Heart left ventricle (tissue), 16 donors: Measurements from ENCODE around the gene BRS3. TPM values are rescaled to one million over a fixed set of nuclear protein-coding genes. Genes with fewer than 3 reads are reported as not detected.

Experiments
- ATAC-seq, 4 donors: fragments of 200-7000 bp; cut with Tn5 transposase; one replicate each; pipeline ENCODE4 v1.9.1; 2020 to 2022; ENCODE audit warnings: moderate library complexity in 4 of 4, mild to moderate bottlenecking in 3 of 4, moderate number of reproducible peaks in 1 of 4
- DNase-seq, 5 donors: peaks; one replicate each; pipeline ENCODE4 v3.0.0-alpha.2; 2020
- H3K27ac ChIP-seq, 12 donors: fragments of 200-600 bp; sonication (generic) in 4 of 12; one replicate each; pipeline versions ENCODE4 v1.5.0 to v1.8.0; 2016 to 2022; ENCODE audit warnings: mild to moderate bottlenecking in 2 of 12
- H3K27me3 ChIP-seq, 9 donors: fragments of 200-600 bp; sonication (generic) in 2 of 9; one replicate each; pipeline versions ENCODE4 v1.5.1 to v1.8.0; 2016 to 2022; ENCODE audit warnings: mild to moderate bottlenecking in 3 of 9
- H3K36me3 ChIP-seq, 9 donors: fragments of 200-600 bp; sonication (generic) in 2 of 9; one replicate each; pipeline versions ENCODE4 v1.5.0 to v1.8.0; 2018 to 2022; ENCODE audit warnings: mild to moderate bottlenecking in 2 of 9
- H3K4me1 ChIP-seq, 12 donors: fragments of 200-600 bp; sonication (generic) in 4 of 12; one replicate each; pipeline versions ENCODE4 v1.5.0 to v1.8.0; 2016 to 2022; ENCODE audit warnings: mild to moderate bottlenecking in 3 of 12
- H3K4me3 ChIP-seq, 12 donors: fragments of 200-600 bp; sonication (generic) in 4 of 12; one replicate each; pipeline versions ENCODE4 v1.5.0 to v1.8.0; 2017 to 2022; ENCODE audit warnings: mild to moderate bottlenecking in 9 of 12, moderate library complexity in 4 of 12
- H3K9me3 ChIP-seq, 12 donors: fragments of 200-600 bp; sonication (generic) in 4 of 12; one replicate each; pipeline versions ENCODE4 v1.5.0 to v1.8.0; 2016 to 2022; ENCODE audit warnings: mild to moderate bottlenecking in 1 of 12
- CTCF ChIP-seq, 12 donors: fragments of 200-600 bp; sonication (generic) in 4 of 12; IDR thresholded peaks; one replicate each; pipeline versions ENCODE4 v1.5.0 to v1.8.0; 2018 to 2022; ENCODE audit warnings: antibody characterized with exemption in 12 of 12, mild to moderate bottlenecking in 5 of 12
- POLR2A ChIP-seq, 2 donors: fragments of 450-650 bp; IDR thresholded peaks; one replicate each; pipeline ENCODE4 v1.6.1; 2017; ENCODE audit warnings: antibody characterized with exemption in 2 of 2, mild to moderate bottlenecking in 2 of 2, moderate library complexity in 2 of 2
- WGBS, 4 donors: extraction: QIAGEN DNeasy Blood & Tissue Kit in 2 of 4; methylation state at CpG; one replicate each; pipeline versions ENCODE4 v1.1.5 to v1.1.7; 2013 to 2018; 5-methylcytosine and 5-hydroxymethylcytosine counted together
- intact Hi-C, 10 donors: fragments of 100-400 bp; cut with DNase I; formaldehyde crosslinking; loops; one replicate each; pipeline versions ENCODE4 v1.11.1 to v1.14.2; 2022
- polyA plus RNA-seq, 2 donors: library from polyadenylated mRNA; stranded (reverse); fragments of 200-250 nt; gene quantifications; one replicate each; pipeline ENCODE4 v1.2.3, GENCODE V29; 2013
- total RNA-seq, 9 donors: library from RNA; depleted of rRNA in 2 of 9; stranded (reverse); fragments of >200 nt in 2 of 9; fragmentation: NEBNext Ultra II Directional in 3 of 9; extraction: Animal tissue kit (Norgen Biotek cat#: 25700) in 3 of 9; gene quantifications; one replicate each; pipeline versions ENCODE4 v1.1.0 to v1.2.4, GENCODE V29; 2016 to 2023
- donor health status: ischemic (EF 13 %, LVEDD 7.1; RV severe dilation, severe dysfunction).
- donor health status: healthy with polysubstance abuse.
- donor health status: DM: no; HTN: yes; CAD: no.
- donor health status: DM: no; HTN: no; CAD: no.
- donor health status: ischemic (EF 25% LVEDD 6.9; RV normal size, moderate dysfunction).
- donor health status: ischemic (EF 25% LVEDD 5.7; RV mildly dilated, moderate dysfunction).
- donor health status: healthy.
- donor health status: DM: yes; HTN: yes; CAD: no.
- donor health status: ischemic (EF 35%, LVEDD 5.7; RV mildly dilated, moderate dysfunction).
- donor health status: nonischemic (EF 11% LVEDD 7.7; RV severe dilation, severe dysfunction).
- donor health status: DM: yes; HTN: yes; CAD: no.
- donor health status: PGD.
- donor health status: ischemic (EF 29% LVEDD 5.4; RV normal size, mild dysfunction).
- donor health status: nonischemic (EF 23%, LVEDD 6.1; RV moderate dilation, normal function).

The BRS3 gene
- total and polyA plus RNA-seq, 11 donors, result not detected

DNA sequence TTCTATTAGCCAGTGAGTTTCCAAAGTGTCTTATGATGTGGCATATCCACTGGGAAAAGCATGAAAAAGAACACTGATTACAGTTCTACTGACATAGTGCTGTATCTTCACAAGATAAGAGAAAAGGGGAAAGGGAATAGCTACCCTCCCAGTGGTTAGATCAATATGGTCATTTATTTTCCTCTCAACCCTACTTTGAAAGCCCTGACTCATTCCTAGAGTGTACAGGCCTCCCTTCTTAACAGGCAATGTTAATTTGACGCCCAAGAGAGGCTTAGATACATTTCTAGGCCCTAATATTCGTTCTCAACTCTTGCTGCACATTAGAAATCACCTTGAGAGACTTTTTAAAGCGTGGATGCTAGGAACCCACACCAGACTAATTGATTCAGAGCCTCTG is 20.4 kb upstream of the BRS3 start:
- 51 to 76% (median 63%) methylated on average over 3 of the region's 3 CpGs for WGBS, 4 donors
- no peak for DNase-seq
- no peaks in the 10 kb centered on the region for H3K4me1 ChIP-seq
- H3K27ac ChIP-seq, result no peak overlapping the region
- peaks cover 0 to 12% (median 0%) of the 10 kb centered on the region in 9 donors for H3K27me3 ChIP-seq
- H3K9me3 ChIP-seq, result no peaks in the 10 kb centered on the region
- no peak for ATAC-seq
- no peaks in the 10 kb centered on the region for H3K36me3 ChIP-seq
- H3K4me3 ChIP-seq, result no peak overlapping the region
- TF ChIP-seq POLR2A (IDR thresholded peaks at IDR 0.05) (no peak), CTCF (IDR thresholded peaks at IDR 0.05) (no peak)
- intact Hi-C loops, result no loop called here

GRCh38 chrX:136468391-136469103 is 19.2 kb upstream of the BRS3 start:
- Histone ChIP-seq H3K36me3 (no peaks in the 10 kb centered on the region), H3K27ac (no peak overlapping the region), H3K9me3 (no peaks in the 10 kb centered on the region), H3K27me3 (peaks cover 0 to 14% (median 0%) of the 10 kb centered on the region in 9 donors), H3K4me3 (no peak overlapping the region), H3K4me1 (no peaks in the 10 kb centered on the region)
- intact Hi-C loops, result no loop called here
- WGBS, 4 donors, result 73 to 99% (median 85%) methylated on average over 2 of the region's 2 CpGs
- DNase-seq (no peak), ATAC-seq (no peak)
- TF ChIP-seq POLR2A (IDR thresholded peaks at IDR 0.05) (no peak), CTCF (IDR thresholded peaks at IDR 0.05) (no peak)

DNA sequence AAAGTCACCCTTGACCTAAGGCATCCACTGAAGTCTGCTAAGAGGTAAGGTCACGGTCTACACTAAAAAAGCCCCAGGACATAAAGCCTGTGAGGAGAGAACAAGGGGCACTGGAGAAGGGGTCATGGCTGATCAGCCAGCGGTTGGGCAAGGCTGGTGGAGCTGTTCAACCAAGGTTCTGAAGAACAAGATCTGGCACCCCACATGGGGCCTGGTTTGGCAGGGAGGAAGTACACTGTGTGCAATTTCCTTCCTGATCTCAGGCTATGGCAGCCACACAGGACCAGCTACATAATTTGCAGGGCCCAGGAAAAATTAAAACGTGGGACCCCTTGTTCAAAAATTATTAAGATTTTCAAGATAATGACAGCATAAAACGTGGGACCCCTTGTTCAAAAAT is 14.1 kb upstream of the BRS3 start:
- TF ChIP-seq CTCF (IDR thresholded peaks at IDR 0.05) (no peak), POLR2A (IDR thresholded peaks at IDR 0.05) (no peak)
- Histone ChIP-seq H3K9me3 (no peaks in the 10 kb centered on the region), H3K36me3 (no peaks in the 10 kb centered on the region), H3K4me1 (no peaks in the 10 kb centered on the region), H3K27me3 (peaks cover 0 to 10% (median 0%) of the 10 kb centered on the region in 9 donors), H3K27ac (no peak overlapping the region), H3K4me3 (no peak overlapping the region)
- WGBS, 4 donors, result 48 to 82% (median 70%) methylated on average over 4 of the region's 4 CpGs
- no peak for ATAC-seq
- intact Hi-C loops, result no loop called here
- DNase-seq, result no peak

- Histone ChIP-seq H3K27me3 (peaks cover 0 to 10% (median 0%) of the 10 kb centered on the region in 9 donors), H3K4me3 (no peak overlapping the region), H3K27ac (no peak overlapping the region), H3K4me1 (no peaks in the 10 kb centered on the region), H3K9me3 (no peaks in the 10 kb centered on the region), H3K36me3 (no peaks in the 10 kb centered on the region)
- ATAC-seq (no peak), DNase-seq (no peak)
- WGBS, 4 donors, result 41 to 70% (median 53%) methylated on average over 3 of the region's 3 CpGs
- TF ChIP-seq POLR2A (IDR thresholded peaks at IDR 0.05), result no peak
- no peak for TF ChIP-seq CTCF (IDR thresholded peaks at IDR 0.05)
- intact Hi-C loops, result no loop called here
Observed at GRCh38 chrX:136475236-136475635, 12.5 kb upstream of the BRS3 start.
